SU-DHL-6 (cell line): Measurements from ENCODE around the gene CCDC122.

ENCODE experiments used
- EZH2phosphoT487 ChIP-seq: fragments of 200-600 bp; sonication (generic), shearing (Covaris generic); conservative IDR thresholded peaks from 2 replicates; pipeline ENCODE4 v1.6.1; 2018; ENCODE audit warnings: mild to moderate bottlenecking, antibody characterized with exemption, low read length, moderate library complexity, mixed read lengths
- TF ChIP-seq, protein P1 (sequence below): fragments of 200-600 bp; sonication (generic); IDR thresholded peaks from one replicate; pipeline ENCODE4 v1.5.1; 2017; ENCODE audit warnings: antibody characterized with exemption, mild to moderate bottlenecking, low read length, moderate library complexity; ENCODE audit not compliant: insufficient read depth, poor library complexity, severe bottlenecking

GRCh38 chr13:43805681-43806128 lies 73.8 kb downstream of the CCDC122 start:
- TF ChIP-seq, protein P1, sequence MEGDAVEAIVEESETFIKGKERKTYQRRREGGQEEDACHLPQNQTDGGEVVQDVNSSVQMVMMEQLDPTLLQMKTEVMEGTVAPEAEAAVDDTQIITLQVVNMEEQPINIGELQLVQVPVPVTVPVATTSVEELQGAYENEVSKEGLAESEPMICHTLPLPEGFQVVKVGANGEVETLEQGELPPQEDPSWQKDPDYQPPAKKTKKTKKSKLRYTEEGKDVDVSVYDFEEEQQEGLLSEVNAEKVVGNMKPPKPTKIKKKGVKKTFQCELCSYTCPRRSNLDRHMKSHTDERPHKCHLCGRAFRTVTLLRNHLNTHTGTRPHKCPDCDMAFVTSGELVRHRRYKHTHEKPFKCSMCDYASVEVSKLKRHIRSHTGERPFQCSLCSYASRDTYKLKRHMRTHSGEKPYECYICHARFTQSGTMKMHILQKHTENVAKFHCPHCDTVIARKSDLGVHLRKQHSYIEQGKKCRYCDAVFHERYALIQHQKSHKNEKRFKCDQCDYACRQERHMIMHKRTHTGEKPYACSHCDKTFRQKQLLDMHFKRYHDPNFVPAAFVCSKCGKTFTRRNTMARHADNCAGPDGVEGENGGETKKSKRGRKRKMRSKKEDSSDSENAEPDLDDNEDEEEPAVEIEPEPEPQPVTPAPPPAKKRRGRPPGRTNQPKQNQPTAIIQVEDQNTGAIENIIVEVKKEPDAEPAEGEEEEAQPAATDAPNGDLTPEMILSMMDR, result no peak
- no peak for TF ChIP-seq EZH2phosphoT487
